DMS114 treated with DMSO at 0.1 percent for 48 hours (cell line): ENCODE measurements around the gene SDK1.

Source experiments
- DNase-seq: peaks from one replicate; lab custom pipeline; 2025; ENCODE audit not compliant: unreplicated experiment; lab: John Stamatoyannopoulos, UW

SDK1 gene

DNA sequence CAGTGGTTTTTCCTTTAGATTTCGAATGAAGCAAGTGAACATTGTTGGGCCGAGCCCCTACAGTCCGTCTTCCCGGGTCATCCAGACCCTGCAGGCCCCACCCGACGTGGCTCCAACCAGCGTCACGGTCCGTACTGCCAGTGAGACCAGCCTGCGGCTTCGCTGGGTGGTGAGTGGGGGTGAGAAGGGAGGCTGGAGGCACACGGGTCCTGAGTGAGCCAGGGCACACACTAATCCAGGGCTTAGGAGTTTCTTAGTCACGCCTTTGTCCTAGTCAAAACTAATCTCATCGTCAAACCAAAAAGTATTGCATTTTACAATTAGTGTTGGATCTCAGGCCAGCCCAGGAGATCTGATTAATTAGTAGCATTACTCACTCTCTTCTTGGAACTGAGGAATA lies 812.2 kb downstream of the SDK1 start:
- DNase-seq, result no peak

DNA sequence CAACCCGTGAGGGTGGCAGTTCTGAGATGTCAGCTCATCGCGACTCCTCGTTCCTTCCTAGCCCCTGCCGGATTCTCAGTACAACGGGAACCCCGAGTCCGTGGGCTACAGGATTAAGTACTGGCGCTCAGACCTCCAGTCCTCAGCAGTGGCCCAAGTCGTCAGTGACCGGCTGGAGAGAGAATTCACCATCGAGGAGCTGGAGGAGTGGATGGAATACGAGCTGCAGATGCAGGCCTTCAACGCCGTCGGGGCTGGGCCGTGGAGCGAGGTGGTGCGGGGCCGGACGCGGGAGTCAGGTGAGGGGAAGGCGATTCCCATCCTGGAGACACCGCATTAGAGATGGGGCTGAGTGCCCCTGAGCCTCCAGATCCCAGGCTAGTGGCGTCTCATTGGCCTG lies 812.9 kb downstream of the SDK1 start:
- no peak for DNase-seq

DNA sequence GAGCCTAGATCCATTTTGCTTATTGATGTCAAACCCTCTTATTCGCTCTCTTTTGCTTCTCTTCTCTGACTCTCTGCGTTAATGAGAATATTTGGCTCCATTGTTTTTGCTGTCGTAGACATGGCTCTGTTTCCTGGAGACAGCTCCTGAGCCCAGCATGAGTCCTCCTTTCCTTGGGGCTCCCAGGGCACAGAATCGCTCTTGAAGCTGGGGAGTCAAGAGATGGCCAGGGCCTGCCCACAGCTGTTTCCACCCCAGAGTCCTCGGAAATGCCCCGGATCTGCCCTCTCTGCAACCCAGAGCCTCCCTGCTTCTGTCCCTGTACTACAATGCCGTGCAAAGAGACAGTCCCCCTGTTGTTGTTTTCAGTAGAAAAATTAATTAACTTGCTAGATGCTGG lies 814.4 kb downstream of the SDK1 start:
- DNase-seq, result no peak

DNA sequence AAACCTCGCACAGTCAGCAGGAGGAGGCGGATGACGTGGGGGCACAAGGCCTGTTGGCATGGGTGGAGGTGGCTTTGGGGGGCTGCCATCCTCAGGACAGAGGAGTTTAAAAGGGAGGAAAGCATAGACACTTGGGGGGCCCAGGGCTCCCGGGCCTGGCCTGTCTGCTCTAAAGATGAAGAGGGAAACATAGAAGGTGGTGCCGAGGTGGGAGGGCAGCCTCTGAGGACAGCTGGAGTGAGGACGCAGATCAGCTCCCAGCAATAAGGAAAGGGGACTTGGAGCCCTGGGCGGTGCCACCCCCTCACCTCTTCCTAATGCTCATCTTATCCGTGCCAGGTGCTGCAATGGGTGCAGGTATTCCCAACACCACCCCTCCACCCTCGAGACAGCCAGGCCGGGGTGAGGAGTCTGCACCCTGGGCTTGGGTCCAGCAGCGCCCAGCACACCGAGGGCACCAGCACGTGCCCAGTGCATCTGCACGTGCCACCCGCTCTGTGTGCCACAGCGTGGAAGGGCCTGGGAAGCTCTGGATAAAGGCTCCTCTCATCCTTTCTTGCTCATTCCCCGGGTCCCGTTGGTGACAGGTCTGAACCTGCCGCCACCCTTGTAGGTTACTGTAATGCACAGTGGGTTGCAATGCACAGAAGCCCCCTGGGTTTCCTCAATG lies 815.0 kb downstream of the SDK1 start:
- no peak for DNase-seq

DNA sequence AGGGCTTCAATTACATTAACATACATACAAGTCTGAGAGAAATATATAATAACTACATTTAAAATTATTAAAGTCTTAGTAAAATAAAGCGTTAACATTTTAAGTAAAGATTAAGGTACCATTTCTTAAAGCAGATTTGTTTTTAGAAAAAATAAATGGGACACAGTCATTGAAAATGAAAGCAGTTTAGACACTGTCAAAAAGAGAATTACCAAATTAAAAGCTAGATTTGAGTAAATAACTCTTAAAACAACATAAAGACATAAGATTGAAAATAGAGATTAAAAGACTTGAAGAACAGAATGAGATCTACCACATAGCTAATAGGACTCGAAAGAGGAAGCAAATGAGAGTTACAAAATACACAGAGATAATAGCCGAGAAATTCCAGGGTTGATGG lies 818.8 kb downstream of the SDK1 start:
- DNase-seq, result no peak

DNA sequence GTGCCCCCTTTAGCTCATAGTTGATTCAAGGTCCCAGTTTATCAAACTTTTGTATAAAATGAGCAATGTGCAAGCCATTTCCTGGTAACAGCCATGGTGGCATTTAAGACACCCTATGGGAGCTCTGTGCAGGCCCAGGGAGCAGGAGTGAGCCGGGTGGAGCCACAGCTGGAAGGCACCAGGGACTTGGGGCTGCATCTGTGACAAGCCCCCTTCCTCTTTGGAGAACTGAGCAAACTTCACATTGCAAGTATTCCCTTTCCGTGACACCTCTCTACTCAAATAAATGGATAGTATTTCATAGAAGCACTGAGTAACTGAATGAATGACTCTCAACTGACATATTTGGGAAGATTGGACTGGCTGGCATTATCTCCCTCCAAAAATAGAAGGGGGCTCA lies 822.3 kb downstream of the SDK1 start:
- DNase-seq, result no peak

DNA sequence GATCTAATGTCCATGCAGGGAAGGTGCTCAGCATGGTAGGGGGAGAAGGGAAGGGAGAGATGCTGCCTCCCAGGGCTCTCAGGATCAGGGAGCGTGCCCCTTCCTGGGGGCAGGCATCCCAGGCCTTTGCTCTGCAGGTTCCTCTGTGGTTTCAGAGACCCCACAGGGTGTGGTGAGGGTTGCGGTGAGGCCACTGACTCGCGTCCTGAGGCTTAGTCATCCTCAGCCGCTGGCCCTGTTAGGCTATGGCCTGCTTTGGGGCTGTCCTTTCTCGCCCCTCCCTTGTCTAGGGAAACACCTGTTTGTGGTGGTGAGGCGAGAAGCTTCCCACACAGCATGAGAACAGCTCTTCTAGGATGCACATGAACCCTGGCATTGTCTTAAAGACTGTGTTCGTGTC lies 822.8 kb downstream of the SDK1 start:
- no peak for DNase-seq

DNA sequence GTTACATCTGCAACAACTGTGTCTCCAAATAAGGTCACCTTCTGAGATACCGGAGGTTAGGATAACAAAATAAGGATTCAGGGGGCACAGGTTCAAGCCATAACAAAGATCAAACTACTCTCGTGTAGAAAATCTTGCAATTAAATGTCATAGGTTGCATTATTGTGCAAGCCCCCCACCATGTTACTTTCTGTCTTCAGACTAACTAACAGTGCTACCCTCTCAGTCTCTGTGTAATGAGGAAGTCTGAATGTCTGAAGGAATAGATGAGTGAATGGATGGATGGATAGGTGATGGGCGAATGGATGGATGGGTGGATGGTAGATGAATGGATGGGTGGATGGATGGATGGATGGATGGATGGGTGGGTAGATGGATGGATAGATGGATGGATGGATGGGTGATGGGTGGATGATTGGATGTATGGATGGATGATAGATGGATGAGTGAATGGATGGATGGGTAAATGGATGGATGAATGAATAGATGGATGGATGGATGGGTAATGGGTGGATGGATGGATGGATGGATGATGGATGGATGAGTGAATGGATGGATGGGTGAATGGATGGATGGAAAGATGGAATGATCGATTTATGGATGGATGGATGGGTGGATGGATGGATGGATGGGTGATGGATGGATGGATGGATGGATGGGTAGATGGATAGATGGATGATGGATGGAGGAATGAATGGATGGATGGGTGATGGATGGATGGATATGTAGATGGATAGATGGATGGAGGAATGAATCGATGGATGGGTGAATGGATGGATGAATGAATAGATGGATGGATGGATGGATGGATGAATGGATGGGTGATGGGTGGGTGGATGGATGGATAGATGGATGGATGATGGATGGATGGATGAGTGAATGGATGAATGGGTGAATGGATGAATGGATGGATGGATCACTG lies 823.8 kb downstream of the SDK1 start:
- no peak for DNase-seq

DNA sequence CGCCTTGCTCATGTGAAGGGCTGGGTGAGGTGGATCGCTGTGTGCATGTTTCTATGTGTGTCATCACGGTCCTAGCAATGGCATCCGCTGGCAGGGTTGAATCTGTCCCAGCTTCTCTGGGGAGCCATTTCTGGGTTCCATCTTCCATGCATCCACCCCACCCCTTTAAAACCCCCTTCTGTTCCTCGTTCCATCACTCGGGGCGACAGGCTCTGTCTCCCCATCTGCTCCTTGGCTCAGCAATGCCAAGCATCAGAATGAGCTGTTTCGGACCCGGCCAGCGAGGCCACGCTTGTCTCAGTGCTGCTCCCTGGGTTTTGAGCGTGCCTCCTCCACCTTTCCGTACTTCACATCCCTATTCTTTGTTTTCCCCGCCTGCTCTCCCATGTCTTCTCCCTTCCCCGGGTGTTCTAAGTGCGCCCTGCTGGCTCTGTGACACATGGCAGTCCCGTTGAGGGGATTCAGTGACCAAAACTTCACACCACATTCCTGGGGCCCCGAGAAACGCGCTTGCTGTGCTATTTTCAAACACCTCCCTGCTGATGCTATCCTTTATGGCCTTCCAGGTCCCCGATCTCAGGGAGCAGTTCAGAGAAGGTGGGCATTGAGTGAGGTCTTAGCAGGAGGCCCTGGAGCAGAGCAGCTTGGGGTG lies 827.0 kb downstream of the SDK1 start:
- no peak for DNase-seq

DNA sequence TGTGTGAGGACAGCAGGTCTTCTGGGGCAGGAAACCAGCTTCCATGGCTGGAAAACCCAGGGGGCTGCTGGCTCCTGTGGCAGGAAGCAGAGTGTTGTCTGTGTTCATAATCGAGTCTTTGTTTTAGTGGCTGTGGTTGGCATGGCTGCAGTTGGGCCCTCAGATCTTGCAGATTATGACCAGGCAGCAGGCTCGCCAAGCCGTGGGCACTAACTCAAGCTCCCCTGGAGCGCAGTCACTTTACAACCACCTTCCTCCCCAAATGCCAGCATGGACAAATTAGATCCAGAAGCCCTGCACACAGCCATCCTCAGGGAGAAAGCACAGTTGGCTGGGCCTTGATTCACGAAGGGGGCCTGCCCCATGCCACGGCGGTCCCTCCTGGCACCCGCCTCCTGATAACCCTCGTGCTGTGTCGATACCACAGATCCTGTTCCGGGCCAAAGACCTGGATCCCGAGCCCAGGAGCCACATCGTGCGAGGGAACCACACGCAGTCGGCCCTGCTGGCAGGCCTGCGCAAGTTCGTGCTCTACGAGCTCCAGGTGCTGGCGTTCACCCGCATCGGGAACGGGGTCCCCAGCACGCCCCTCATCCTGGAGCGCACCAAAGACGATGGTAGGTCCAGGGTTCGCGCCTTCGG lies 828.5 kb downstream of the SDK1 start:
- DNase-seq, result no peak

DNA sequence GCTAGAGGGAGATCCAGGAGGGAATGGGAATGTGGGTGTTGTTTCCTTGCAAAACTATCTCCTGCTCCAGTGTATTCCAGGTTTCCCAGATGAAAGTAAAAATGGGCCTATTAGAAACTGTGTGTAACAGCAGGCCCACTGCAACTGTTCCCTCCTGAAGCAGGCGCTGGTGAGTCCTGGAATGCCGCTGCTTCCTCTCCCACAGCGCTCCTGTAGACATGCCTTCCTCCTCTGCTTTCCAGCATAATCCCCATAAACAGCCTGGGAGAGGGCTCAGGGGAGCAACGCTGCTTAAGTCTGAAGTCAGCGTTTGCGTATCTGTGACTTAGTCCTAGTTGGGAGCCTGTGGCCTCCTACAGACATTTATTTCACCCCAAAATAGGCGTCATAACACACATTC lies 830.0 kb downstream of the SDK1 start:
- no peak for DNase-seq

DNA sequence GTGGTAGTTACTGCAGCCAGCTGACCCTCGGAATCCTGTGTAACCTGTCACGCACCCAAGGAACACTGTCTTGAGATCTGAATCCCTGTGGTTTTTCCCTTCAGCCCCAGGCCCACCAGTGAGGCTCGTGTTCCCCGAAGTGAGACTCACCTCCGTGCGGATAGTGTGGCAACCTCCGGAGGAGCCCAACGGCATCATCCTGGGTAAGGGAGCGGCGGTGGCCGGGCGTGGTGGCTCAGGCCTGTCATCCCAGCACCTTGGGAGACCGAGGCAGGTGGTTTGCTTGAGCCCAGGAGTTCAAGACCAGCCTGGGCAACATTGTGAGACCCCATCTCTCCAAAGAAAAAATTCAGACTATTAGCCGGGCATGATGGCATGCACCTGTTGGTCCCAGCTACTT lies 831.2 kb downstream of the SDK1 start:
- DNase-seq, result no peak

DNA sequence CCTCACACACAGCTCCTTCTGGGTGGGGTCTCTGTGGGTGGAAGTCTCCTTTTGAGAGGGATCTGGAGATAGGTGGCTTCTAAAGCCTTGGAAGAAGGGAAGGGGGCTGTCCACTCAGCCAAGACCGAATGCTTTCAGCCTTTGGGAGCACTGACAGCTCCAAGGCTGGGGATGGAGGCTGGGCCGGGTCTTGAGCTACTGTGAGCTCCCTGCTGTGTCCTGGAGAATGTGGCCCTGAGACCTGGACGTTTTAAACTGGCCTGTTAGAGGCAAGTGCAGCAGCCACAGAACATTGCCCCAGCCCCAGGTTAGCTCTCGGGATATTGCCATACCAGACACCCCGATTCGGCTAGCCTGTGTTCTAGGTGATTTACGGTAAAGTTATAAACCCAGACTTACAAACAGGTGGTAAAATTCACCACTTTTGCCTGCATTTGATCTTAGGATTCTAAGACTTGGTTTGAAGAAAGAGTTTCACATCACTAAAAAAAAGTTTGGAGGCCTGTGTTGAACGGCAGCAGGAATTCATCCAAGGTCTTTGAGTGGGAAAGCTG lies 832.5 kb downstream of the SDK1 start:
- no peak for DNase-seq

DNA sequence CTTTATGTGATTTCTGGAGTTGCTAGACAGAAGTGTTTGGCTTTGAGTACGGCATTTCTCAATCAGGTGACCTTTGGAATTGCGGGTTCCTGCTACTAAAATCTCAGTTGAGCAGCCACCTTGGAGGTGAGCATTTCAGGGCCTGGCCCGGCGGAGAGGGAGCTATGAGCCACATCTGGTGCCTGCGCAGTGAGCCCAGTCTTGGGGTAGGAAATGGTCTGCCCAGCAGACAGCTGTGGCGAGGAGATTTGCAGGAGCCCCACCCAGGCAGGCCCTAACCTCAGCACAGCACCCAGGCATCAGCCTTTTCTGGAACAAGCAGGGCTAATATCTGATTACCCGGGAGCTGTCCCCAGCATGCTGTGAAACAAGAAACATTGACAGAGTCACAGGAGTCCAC lies 833.2 kb downstream of the SDK1 start:
- DNase-seq, result no peak

DNA sequence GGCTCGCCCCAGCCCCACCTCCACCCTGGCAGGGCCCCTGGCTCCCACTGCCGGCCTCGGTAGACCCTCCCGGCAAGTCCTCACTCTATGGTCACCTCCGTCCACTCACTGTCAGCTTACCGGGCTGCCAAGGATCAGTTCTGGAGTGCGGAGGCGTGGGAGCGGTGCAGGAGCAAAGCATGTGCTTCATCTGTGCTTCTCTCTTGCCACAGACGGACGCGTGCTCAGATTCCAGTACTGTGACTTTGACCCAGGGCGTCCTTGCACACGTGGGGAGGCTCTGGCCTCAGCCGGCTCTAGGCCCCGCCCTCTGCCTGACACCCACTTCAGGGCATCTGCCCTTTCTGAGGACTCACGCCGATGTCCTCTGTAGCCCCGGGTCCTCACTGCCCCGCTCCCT lies 833.6 kb downstream of the SDK1 start:
- no peak for DNase-seq

DNA sequence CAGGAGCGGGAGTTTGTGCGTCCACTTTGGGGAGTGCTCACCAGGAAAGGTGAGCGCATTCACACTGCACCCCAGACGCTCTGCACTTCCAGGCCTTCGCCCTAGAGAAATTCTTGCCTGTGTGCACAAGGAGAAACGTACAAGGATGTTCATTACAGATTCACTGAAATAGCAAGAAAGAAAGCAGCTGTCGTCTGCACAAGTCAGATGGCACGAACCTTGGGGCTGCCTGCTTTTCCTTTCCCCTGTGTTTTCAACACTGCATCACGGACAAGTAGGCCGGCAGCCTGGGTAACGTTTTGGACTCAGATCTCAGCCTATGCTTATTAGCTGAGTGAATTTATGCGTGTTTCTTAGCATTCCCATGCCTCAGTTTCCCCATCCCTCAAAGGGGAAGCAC lies 834.2 kb downstream of the SDK1 start:
- DNase-seq, result no peak

DNA sequence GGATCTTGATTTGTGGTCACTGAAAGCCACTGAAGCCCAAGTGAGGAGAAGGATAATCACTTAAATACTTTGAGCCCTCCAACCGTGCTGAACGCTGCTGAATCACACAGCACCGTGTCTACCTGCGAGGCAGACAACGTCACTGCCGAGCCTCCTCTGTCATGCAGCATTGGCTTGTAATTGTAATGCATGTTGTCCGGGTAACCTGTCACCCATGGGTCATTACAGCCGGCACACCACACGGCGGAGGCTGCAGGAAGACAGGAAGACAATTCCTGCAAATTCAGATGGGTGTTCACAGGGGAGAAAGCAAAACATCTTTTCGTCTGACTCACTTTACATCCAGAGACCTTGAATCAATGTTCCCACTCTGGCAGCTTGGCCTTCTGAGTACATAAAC lies 835.0 kb downstream of the SDK1 start:
- DNase-seq, result no peak

DNA sequence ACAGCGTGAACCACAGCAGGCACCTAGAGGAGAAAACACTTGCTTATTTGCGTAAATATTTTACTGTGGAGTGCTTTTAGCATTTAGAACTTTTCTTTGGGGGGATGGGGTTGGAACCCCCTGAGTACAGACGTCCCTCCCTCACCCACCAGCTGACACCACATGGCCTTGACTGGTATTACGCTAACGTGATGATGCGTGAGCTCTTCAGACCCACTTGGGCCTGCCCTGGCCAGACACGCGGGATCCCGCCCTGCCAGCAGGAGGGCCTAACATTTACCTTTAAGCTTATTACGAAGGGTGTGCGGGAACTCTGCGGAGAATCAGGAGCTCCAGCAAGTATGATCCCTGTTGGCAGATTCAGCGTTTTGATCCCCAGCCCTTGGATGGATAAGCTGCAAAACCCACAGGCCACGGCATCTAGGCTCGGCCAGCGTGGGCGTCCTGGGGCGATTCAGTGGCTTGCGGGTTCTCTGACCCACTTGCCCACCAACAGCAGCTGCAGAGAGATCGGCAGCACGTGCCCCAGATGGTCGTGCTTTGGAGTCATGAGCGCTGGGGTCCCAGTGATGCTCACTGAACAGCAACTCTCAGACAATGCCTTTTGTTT lies 835.6 kb downstream of the SDK1 start:
- DNase-seq, result no peak

DNA sequence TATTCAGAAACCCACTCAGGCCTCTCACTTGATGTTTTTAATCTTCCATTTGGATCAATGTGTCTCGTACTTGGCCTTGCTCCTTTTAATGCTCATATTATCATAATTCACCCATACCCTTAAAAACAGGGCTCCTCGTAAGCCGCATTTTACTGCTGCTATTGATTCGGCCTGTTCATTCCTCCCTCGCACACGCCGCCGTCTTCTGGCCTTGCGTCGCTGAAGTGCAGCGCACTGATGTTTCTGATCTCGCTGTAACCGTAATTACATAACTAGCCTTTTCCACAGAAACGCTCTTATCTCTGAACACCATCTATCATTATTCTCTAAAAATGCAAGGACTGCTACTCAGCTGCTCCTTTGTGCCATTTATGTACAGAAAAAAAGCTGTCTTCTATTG lies 836.5 kb downstream of the SDK1 start:
- DNase-seq, result no peak

DNA sequence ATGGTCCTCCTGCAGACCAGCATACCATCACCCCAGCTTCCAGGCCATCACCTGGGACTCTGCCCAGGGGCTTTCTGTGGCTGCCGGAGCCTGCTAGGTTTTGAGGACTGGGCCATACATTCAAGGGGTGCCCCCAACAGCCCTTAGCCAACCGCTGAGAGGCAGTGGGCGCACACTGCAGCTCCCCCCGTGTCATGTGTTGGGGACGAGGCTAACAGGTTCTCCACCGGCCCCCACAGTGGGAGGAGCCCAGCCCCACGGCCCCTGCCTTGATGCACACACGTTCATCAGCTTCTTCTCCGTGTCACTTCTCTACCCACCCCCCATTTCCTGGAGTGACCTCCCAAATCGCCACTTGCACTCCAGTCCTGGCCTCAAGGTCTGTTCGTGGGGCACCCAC lies 837.8 kb downstream of the SDK1 start:
- no peak for DNase-seq
